Colonic mucosa (tissue), 4 donors: ENCODE measurements around the gene RBM45. TPM values are rescaled to one million over a fixed set of nuclear protein-coding genes. Genes with fewer than 3 reads are reported as not detected.
"Not testable (repeated sequence)": the region's sequence is repeated elsewhere in the genome, so short reads cannot be mapped to it uniquely, and the experiment has no call there.

Experiments used
- DNase-seq: peaks from one replicate; pipeline ENCODE4 v3.0.0-alpha.2; 2020
- H3K27ac ChIP-seq: fragments of 200-600 bp; one replicate; pipeline ENCODE4 v1.8.0; 2021
- H3K27me3 ChIP-seq: fragments of 200-600 bp; one replicate; pipeline ENCODE4 v1.8.0; 2021
- H3K36me3 ChIP-seq: fragments of 200-600 bp; one replicate; pipeline ENCODE4 v1.8.0; 2021
- H3K4me1 ChIP-seq: fragments of 200-600 bp; one replicate; pipeline ENCODE4 v1.8.0; 2021; ENCODE audit warnings: mild to moderate bottlenecking
- H3K4me3 ChIP-seq: fragments of 200-600 bp; one replicate; pipeline ENCODE4 v1.8.0; 2021
- H3K9ac ChIP-seq, 2 donors: one replicate each; pipeline ENCODE4 v1.7.0; 2013; ENCODE audit warnings: control low read depth in 2 of 2, low read depth in 2 of 2, low read length in 2 of 2
- H3K9me3 ChIP-seq: fragments of 200-600 bp; one replicate; pipeline ENCODE4 v1.8.0; 2021
- CTCF ChIP-seq: fragments of 200-600 bp; IDR thresholded peaks from one replicate; pipeline ENCODE4 v1.8.0; 2022; ENCODE audit warnings: antibody characterized with exemption, mild to moderate bottlenecking
- intact Hi-C: fragments of 100-400 bp; cut with DNase I; formaldehyde crosslinking; loops from one replicate; pipeline ENCODE4 v1.14.1; 2022
- total RNA-seq, 2 donors: library from RNA; stranded (reverse); fragmentation: NEBNext Ultra II Directional in 1 of 2; extraction: Animal tissue kit (Norgen Biotek cat#: 25700) in 1 of 2; gene quantifications; one replicate each; pipeline ENCODE4 v1.2.1, GENCODE V29; 2021
- donor health status: healthy.
- donor health status: DM: no; HTN: no; CAD: no.
- donor health status: DM: no; HTN: no; CAD: no.

RBM45 gene
- total RNA-seq, 2 donors from 2014 or later, result 12.1 to 12.7 TPM

GRCh38 chr2:178152542-178152941 is 40.3 kb downstream of the RBM45 start:
- no peak for DNase-seq

GRCh38 chr2:178152977-178153376 is 40.7 kb downstream of the RBM45 start:
- DNase-seq, result no peak
- H3K9me3 ChIP-seq, result no peaks in the 10 kb centered on the region
- no peak overlapping the region for H3K27ac ChIP-seq
- no peaks in the 10 kb centered on the region for H3K36me3 ChIP-seq
- H3K4me3 ChIP-seq, result no peak overlapping the region
- H3K27me3 ChIP-seq, result no peaks in the 10 kb centered on the region
- H3K4me1 ChIP-seq, result no peaks in the 10 kb centered on the region
- no peak overlapping the region for H3K9ac ChIP-seq
- intact Hi-C loops, result no loop called here
- TF ChIP-seq CTCF, result no peak

More at GRCh38 chr2:178152542-178152941, 40.3 kb downstream of the RBM45 start:
- no peak for TF ChIP-seq CTCF
- H3K27ac ChIP-seq, result no peak overlapping the region
- H3K9ac ChIP-seq, result no peak overlapping the region
- no peaks in the 10 kb centered on the region for H3K36me3 ChIP-seq
- H3K4me1 ChIP-seq, result no peaks in the 10 kb centered on the region
- no peaks in the 10 kb centered on the region for H3K27me3 ChIP-seq
- H3K4me3 ChIP-seq, result no peak overlapping the region
- H3K9me3 ChIP-seq, result no peaks in the 10 kb centered on the region
- intact Hi-C loops, result no loop called here

- H3K27ac ChIP-seq, H3K4me1 ChIP-seq, H3K36me3 ChIP-seq, H3K9ac ChIP-seq, intact Hi-C loops, DNase-seq, H3K9me3 ChIP-seq, H3K4me3 ChIP-seq, H3K27me3 ChIP-seq: not testable (repeated sequence)
Observed at GRCh38 chr2:178153878-178154277, 41.6 kb downstream of the RBM45 start.

- H3K27ac ChIP-seq, result no peak overlapping the region
- H3K36me3 ChIP-seq, result no peaks in the 10 kb centered on the region
- no peaks in the 10 kb centered on the region for H3K27me3 ChIP-seq
- no peak for TF ChIP-seq CTCF
- no peak overlapping the region for H3K9ac ChIP-seq
- no peak for DNase-seq
- intact Hi-C loops, result no loop called here
- H3K9me3 ChIP-seq, result no peaks in the 10 kb centered on the region
- H3K4me1 ChIP-seq, result no peaks in the 10 kb centered on the region
- no peak overlapping the region for H3K4me3 ChIP-seq
Observed at GRCh38 chr2:178155524-178155923, 43.3 kb downstream of the RBM45 start.

GRCh38 chr2:178157574-178157973 is 45.3 kb downstream of the RBM45 start:
- H3K4me1 ChIP-seq, result no peaks in the 10 kb centered on the region
- no peaks in the 10 kb centered on the region for H3K27me3 ChIP-seq
- no peak for DNase-seq
- H3K36me3 ChIP-seq, result no peaks in the 10 kb centered on the region
- H3K9ac ChIP-seq, result no peak overlapping the region
- intact Hi-C loops, result no loop called here
- no peak overlapping the region for H3K4me3 ChIP-seq
- H3K27ac ChIP-seq, result no peak overlapping the region
- H3K9me3 ChIP-seq, result no peaks in the 10 kb centered on the region
- TF ChIP-seq CTCF, result no peak

- H3K27me3 ChIP-seq, result no peaks in the 10 kb centered on the region
- no peaks in the 10 kb centered on the region for H3K4me1 ChIP-seq
- no peak overlapping the region for H3K4me3 ChIP-seq
- no peaks in the 10 kb centered on the region for H3K9me3 ChIP-seq
- H3K36me3 ChIP-seq, result no peaks in the 10 kb centered on the region
- H3K9ac ChIP-seq, result no peak overlapping the region
- H3K27ac ChIP-seq, result no peak overlapping the region
- intact Hi-C loops, result no loop called here
- TF ChIP-seq CTCF, result no peak
- no peak for DNase-seq
Observed at GRCh38 chr2:178159966-178160365, 47.7 kb downstream of the RBM45 start.
